RWPE2 (cell line): ENCODE measurements around the gene VPS37B.
A peak's percentile ranks its signal among the peaks of the same experiment; 100 is the strongest.

Experiments
- ATAC-seq: fragments of 200-7000 bp; cut with Tn5 transposase; 3 replicates; pipeline ENCODE4 v1.9.1; 2021; ENCODE audit warnings: low read depth
- DNase-seq: peaks from one replicate; pipeline ENCODE4 v3.0.0-alpha.2; 2020; ENCODE audit warnings: low spot score
- H3K27ac ChIP-seq: fragments of 450-650 bp; 2 replicates; pipeline ENCODE4 v1.5.1; 2017; ENCODE audit warnings: mild to moderate bottlenecking; ENCODE audit not compliant: poor library complexity, severe bottlenecking
- H3K27me3 ChIP-seq: fragments of 250-450 bp; sonication (Bioruptor Pico); 2 replicates; pipeline ENCODE4 v1.5.1; 2021; ENCODE audit warnings: mild to moderate bottlenecking, moderate library complexity; ENCODE audit not compliant: insufficient read depth, poor library complexity, severe bottlenecking
- H3K36me3 ChIP-seq: fragments of 250-450 bp; sonication (Bioruptor Pico); 2 replicates; pipeline ENCODE4 v1.5.1; 2020; ENCODE audit warnings: low read depth, mild to moderate bottlenecking, moderate library complexity
- H3K4me1 ChIP-seq: fragments of 250-450 bp; sonication (Bioruptor Pico); 2 replicates; pipeline ENCODE4 v1.5.1; 2021; ENCODE audit warnings: mild to moderate bottlenecking, moderate library complexity; ENCODE audit not compliant: insufficient read depth, poor library complexity, severe bottlenecking
- H3K4me3 ChIP-seq: fragments of 250-450 bp; sonication (Bioruptor Pico); 2 replicates; pipeline ENCODE4 v1.5.1; 2021; ENCODE audit warnings: mild to moderate bottlenecking, moderate library complexity; ENCODE audit not compliant: severe bottlenecking
- H3K9me3 ChIP-seq: fragments of 250-450 bp; sonication (Bioruptor Pico); 2 replicates; pipeline ENCODE4 v1.5.1; 2021; ENCODE audit warnings: mild to moderate bottlenecking, moderate library complexity; ENCODE audit not compliant: severe bottlenecking
- CTCF ChIP-seq: fragments of 450-650 bp; IDR thresholded peaks from one replicate; pipeline ENCODE4 v1.5.1; 2017; ENCODE audit warnings: mild to moderate bottlenecking, moderate library complexity; ENCODE audit not compliant: poor library complexity, severe bottlenecking

Gene VPS37B

GRCh38 chr12:122874081-122874480 lies 21.8 kb downstream of the VPS37B start:
- H3K4me1 ChIP-seq, result peaks cover 53% of the 10 kb centered on the region
- TF ChIP-seq CTCF, result no peak
- peak; percentile 19 for DNase-seq

GRCh38 chr12:122873540-122873939 lies 22.4 kb downstream of the VPS37B start:
- no peaks in the 10 kb centered on the region for H3K27me3 ChIP-seq

More at GRCh38 chr12:122874081-122874480, 21.8 kb downstream of the VPS37B start:
- Histone ChIP-seq H3K4me3 (no peak overlapping the region), H3K36me3 (peaks cover 47% of the 10 kb centered on the region), H3K27me3 (no peaks in the 10 kb centered on the region), H3K9me3 (no peaks in the 10 kb centered on the region), H3K27ac (peak overlapping the region; percentile 80)
- no peak for ATAC-seq

GRCh38 chr12:122872815-122873361 lies 23.0 kb downstream of the VPS37B start:
- DNase-seq, result peak; percentile 22
- ATAC-seq, result no peak
- Histone ChIP-seq H3K4me3 (no peak overlapping the region), H3K9me3 (no peaks in the 10 kb centered on the region), H3K27ac (peak overlapping the region; percentile 80), H3K36me3 (peaks cover 50% of the 10 kb centered on the region), H3K4me1 (peaks cover 62% of the 10 kb centered on the region), H3K27me3 (no peaks in the 10 kb centered on the region)
- TF ChIP-seq CTCF, result no peak

More at GRCh38 chr12:122873540-122873939, 22.4 kb downstream of the VPS37B start:
- H3K36me3 ChIP-seq, result peaks cover 47% of the 10 kb centered on the region
- peak overlapping the region; percentile 80 for H3K27ac ChIP-seq
- DNase-seq (peak; percentile 26), ATAC-seq (no peak)
- no peak for TF ChIP-seq CTCF
- H3K4me3 ChIP-seq, result no peak overlapping the region
- no peaks in the 10 kb centered on the region for H3K9me3 ChIP-seq
- H3K4me1 ChIP-seq, result peaks cover 57% of the 10 kb centered on the region

GRCh38 chr12:122871851-122872780 lies 23.8 kb downstream of the VPS37B start:
- no peak for TF ChIP-seq CTCF
- H3K27ac ChIP-seq, result peak overlapping the region; percentile 80
- ATAC-seq, result peak; percentile 70

More at GRCh38 chr12:122871851-122872780, 23.8 kb downstream of the VPS37B start:
- Histone ChIP-seq H3K4me3 (no peak overlapping the region), H3K9me3 (no peaks in the 10 kb centered on the region), H3K27me3 (no peaks in the 10 kb centered on the region), H3K36me3 (peaks cover 52% of the 10 kb centered on the region), H3K4me1 (peaks cover 60% of the 10 kb centered on the region)
- no peak for DNase-seq
